HFF-Myc (cell line): ENCODE measurements around the gene S100A14.

Source experiments
- DNase-seq: peaks from one replicate; pipeline ENCODE4 v3.0.0-alpha.2; 2011; ENCODE audit warnings: low read depth; ENCODE audit errors: extremely low read depth
- H3K4me3 ChIP-seq: replicated peaks from 2 replicates; pipeline ENCODE4 v1.5.1; 2011; ENCODE audit warnings: low read depth, mild to moderate bottlenecking, control low read depth, low read length
- CTCF ChIP-seq: IDR thresholded peaks from 2 replicates; pipeline ENCODE4 v1.5.1; 2012; ENCODE audit warnings: mild to moderate bottlenecking, low read depth, low read length, control low read depth; ENCODE audit errors: missing control alignments

S100A14 gene

DNA sequence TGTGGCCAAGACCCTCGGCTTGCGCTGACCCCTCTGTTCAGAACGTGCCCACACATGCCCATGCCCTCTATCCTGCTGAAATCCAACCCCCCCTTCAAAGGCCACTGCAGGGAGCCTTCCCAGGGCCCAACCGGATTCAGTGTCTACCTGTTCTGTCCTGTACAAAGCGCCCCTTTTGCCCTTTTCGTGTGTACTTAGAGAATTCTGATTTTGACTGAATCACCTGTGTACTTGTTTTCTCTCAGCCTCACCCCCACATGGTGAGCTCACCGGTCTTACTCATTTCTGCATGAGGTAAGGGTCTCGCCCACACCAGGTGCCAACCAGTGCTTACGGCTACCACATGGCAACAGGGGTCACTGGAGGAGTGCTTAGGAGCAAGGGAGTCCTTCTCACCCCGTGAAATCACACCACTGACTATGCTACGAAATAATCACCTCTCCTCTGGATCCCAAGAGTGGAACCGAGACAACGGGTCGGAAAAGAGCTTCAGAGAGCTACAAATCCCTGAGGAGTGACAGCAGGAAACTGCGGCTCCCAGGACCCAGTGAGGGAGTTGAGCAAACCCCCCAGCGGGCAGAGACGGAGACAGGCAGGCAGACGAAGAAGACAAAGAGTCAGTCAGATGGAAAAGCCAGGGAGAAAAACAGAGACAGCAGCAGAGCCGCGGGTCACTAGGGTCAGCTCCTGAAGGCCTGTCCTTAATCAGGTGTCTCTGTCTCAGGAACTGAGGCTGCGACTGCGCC, 48.3 kb downstream of the S100A14 start:
- H3K4me3 ChIP-seq: 0 out of 2 replicates have a peak overlapping the region, but pooled peaks have one; percentile 8
- no peak for TF ChIP-seq CTCF
- DNase-seq: no peak

- no peak for TF ChIP-seq CTCF
- peak; percentile 99 for DNase-seq
- H3K4me3 ChIP-seq: no peak overlapping the region
Measured at GRCh38 chr1:153566414-153567371, 49.4 kb downstream of the S100A14 start.

GRCh38 chr1:153565529-153566374, 50.4 kb downstream of the S100A14 start, which contains the start of gene S100A2:
Gene S100A2, minus strand, starts transcription at chr1:153565844. Its CDS starts 1,967 bp downstream, at chr1:153563877.
- H3K4me3 ChIP-seq: no peak within 1 kb of the TSS
- DNase-seq: peak; percentile 72
- TF ChIP-seq CTCF: no peak
